Airway epithelial cell (primary cell): Measurements from ENCODE around the gene NUP160. TPM values are rescaled to one million over a fixed set of nuclear protein-coding genes. Genes with fewer than 3 reads are reported as not detected.

Experiments used
- total RNA-seq: library from RNA; depleted of rRNA; stranded (reverse); fragments of >200 nt; gene quantifications from 2 replicates; pipeline ENCODE4 v1.2.3, GENCODE V29; 2015

Gene NUP160, protein sequence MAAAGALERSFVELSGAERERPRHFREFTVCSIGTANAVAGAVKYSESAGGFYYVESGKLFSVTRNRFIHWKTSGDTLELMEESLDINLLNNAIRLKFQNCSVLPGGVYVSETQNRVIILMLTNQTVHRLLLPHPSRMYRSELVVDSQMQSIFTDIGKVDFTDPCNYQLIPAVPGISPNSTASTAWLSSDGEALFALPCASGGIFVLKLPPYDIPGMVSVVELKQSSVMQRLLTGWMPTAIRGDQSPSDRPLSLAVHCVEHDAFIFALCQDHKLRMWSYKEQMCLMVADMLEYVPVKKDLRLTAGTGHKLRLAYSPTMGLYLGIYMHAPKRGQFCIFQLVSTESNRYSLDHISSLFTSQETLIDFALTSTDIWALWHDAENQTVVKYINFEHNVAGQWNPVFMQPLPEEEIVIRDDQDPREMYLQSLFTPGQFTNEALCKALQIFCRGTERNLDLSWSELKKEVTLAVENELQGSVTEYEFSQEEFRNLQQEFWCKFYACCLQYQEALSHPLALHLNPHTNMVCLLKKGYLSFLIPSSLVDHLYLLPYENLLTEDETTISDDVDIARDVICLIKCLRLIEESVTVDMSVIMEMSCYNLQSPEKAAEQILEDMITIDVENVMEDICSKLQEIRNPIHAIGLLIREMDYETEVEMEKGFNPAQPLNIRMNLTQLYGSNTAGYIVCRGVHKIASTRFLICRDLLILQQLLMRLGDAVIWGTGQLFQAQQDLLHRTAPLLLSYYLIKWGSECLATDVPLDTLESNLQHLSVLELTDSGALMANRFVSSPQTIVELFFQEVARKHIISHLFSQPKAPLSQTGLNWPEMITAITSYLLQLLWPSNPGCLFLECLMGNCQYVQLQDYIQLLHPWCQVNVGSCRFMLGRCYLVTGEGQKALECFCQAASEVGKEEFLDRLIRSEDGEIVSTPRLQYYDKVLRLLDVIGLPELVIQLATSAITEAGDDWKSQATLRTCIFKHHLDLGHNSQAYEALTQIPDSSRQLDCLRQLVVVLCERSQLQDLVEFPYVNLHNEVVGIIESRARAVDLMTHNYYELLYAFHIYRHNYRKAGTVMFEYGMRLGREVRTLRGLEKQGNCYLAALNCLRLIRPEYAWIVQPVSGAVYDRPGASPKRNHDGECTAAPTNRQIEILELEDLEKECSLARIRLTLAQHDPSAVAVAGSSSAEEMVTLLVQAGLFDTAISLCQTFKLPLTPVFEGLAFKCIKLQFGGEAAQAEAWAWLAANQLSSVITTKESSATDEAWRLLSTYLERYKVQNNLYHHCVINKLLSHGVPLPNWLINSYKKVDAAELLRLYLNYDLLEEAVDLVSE (N-terminal part only)
- total RNA-seq: 11.7 and 15.4 TPM in 2 replicates

DNA sequence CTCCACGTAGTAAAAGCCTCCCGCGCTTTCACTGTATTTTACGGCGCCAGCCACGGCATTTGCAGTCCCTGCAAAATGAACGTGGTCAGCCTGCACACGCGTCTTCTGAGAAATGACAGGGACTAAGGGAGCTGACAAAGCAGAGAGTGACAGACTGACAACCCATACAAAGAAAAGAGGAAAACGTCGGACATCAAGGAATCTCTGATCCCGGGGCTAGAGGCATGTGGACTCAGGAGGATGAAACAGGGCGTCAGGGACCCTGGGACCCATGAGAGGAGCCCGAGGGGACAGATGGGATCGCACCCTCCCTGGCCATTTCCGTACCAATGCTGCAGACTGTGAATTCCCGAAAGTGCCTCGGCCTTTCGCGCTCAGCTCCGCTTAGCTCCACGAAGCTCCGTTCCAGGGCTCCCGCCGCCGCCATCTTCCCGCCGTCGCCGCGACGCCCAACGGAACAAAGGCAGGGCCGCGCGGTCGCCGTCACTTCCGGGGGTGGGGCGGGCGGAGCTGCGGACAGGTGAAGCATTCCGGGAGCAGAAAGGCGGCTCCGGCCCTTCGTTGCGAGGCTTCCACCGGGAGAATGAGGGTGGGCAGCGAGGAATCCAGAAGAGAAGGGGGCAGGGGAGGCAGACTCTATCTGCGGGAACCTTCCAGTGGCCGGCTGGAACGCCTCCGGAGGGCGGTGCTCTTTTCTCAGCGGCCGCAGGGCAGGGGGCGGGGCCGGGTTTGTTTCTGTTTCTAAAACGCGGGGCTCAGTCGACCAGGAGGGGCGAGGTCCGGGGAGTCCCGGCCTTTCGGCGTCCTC is at the start of gene NUP160:
Gene NUP160, minus strand, starts transcription at position 459 of the 808 bp plus-strand sequence. Its CDS starts 32 bp downstream, at position 427.

Other genes starting within 250 kb of the NUP160 start
- gene MTCH2, start 205.8 kb downstream of the NUP160 start, total RNA-seq: 103 and 173 TPM in 2 replicates
- 0.19 and 1.4 TPM in 2 replicates for gene AGBL2, start 133.0 kb downstream of the NUP160 start, total RNA-seq
- 39.3 and 48.8 TPM in 2 replicates for gene FNBP4, start 81.0 kb downstream of the NUP160 start, total RNA-seq
- 2.4 and 2.7 TPM in 2 replicates for gene PTPRJ, start 132.2 kb upstream of the NUP160 start, total RNA-seq